Large intestine (tissue), 3 donors: ENCODE measurements around the gene S1PR2. TPM values are rescaled to one million over a fixed set of nuclear protein-coding genes. Genes with fewer than 3 reads are reported as not detected.

ENCODE experiments used
- DNase-seq, 2 donors: peaks; one replicate each; pipeline versions ENCODE4 v3.0.0 to v3.0.0-alpha.2; 2013
- H3K27ac ChIP-seq: one replicate; pipeline ENCODE4 v1.5.1; 2013; ENCODE audit warnings: low read length
- H3K27me3 ChIP-seq: 2 replicates; pipeline ENCODE4 v1.6.1; 2013; ENCODE audit warnings: low read length; ENCODE audit not compliant: control insufficient read depth, insufficient read depth
- H3K36me3 ChIP-seq: 2 replicates; pipeline ENCODE4 v1.6.1; 2013; ENCODE audit warnings: low read length; ENCODE audit not compliant: control insufficient read depth, insufficient read depth
- H3K4me1 ChIP-seq: one replicate; pipeline ENCODE4 v1.6.1; 2013; ENCODE audit warnings: low read length; ENCODE audit not compliant: control insufficient read depth, insufficient read depth
- H3K4me3 ChIP-seq: one replicate; pipeline ENCODE4 v1.5.1; 2013; ENCODE audit warnings: low read length
- H3K9me3 ChIP-seq: one replicate; pipeline ENCODE4 v1.6.1; 2013; ENCODE audit warnings: mild to moderate bottlenecking, low read depth, low read length, moderate library complexity; ENCODE audit not compliant: control insufficient read depth
- WGBS: methylation state at CpG from one replicate; pipeline ENCODE4 v1.1.5; 2013; ENCODE audit warnings: low lambda C conversion rate; ENCODE audit not compliant: insufficient coverage; 5-methylcytosine and 5-hydroxymethylcytosine counted together
- polyA plus RNA-seq: library from polyadenylated mRNA; unstranded; fragments of 120-200 nt; gene quantifications from one replicate; pipeline ENCODE4 v1.2.1, GENCODE V29; 2013

The S1PR2 gene
- polyA plus RNA-seq, 1 donor = 4.4 TPM

GRCh38 chr19:10235003-10235402 is 3.9 kb upstream of the S1PR2 start:
- no peak for DNase-seq
- H3K36me3 ChIP-seq = no peaks in the 10 kb centered on the region
- H3K27me3 ChIP-seq = peaks cover 9% of the 10 kb centered on the region
- peaks cover 13% of the 10 kb centered on the region for H3K4me1 ChIP-seq
- H3K9me3 ChIP-seq = no peaks in the 10 kb centered on the region
- no peak overlapping the region for H3K4me3 ChIP-seq
- 40% methylated on average over 1 of the region's 4 CpGs for WGBS
- H3K27ac ChIP-seq = no peak overlapping the region

GRCh38 chr19:10233946-10234345 is 2.8 kb upstream of the S1PR2 start:
- H3K27ac ChIP-seq = no peak overlapping the region
- DNase-seq = no peak
- H3K9me3 ChIP-seq = no peaks in the 10 kb centered on the region
- WGBS = no CpG with 5 or more reads among the region's 4 CpGs
- H3K4me3 ChIP-seq = no peak overlapping the region
- H3K36me3 ChIP-seq = no peaks in the 10 kb centered on the region
- peaks cover 13% of the 10 kb centered on the region for H3K4me1 ChIP-seq
- peaks cover 9% of the 10 kb centered on the region for H3K27me3 ChIP-seq

GRCh38 chr19:10231612-10232228 is 589 bp upstream of the S1PR2 start:
- H3K27me3 ChIP-seq = peaks cover 9% of the 10 kb centered on the region
- H3K27ac ChIP-seq = peak overlapping the region; percentile 36
- peaks cover 6% of the 10 kb centered on the region for H3K9me3 ChIP-seq
- H3K36me3 ChIP-seq = no peaks in the 10 kb centered on the region
- no peak for DNase-seq
- no CpG with 5 or more reads among the region's 8 CpGs for WGBS
- peaks cover 13% of the 10 kb centered on the region for H3K4me1 ChIP-seq
- H3K4me3 ChIP-seq = peak overlapping the region; percentile 80

- Histone ChIP-seq H3K4me3 (peak overlapping the region; percentile 80), H3K36me3 (no peaks in the 10 kb centered on the region), H3K9me3 (peaks cover 6% of the 10 kb centered on the region), H3K27ac (peak overlapping the region; percentile 77), H3K27me3 (peaks cover 9% of the 10 kb centered on the region), H3K4me1 (peaks cover 9% of the 10 kb centered on the region)
- DNase-seq = peak; percentile 39 to 44
- WGBS = no CpG with 5 or more reads among the region's 70 CpGs
These were observed 814 bp downstream of the S1PR2 start for GRCh38 chr19:10230173-10230860.

GRCh38 chr19:10228920-10229319 is 2.2 kb downstream of the S1PR2 start:
- Histone ChIP-seq H3K9me3 (peaks cover 6% of the 10 kb centered on the region), H3K27me3 (peaks cover 9% of the 10 kb centered on the region), H3K4me1 (peaks cover 9% of the 10 kb centered on the region), H3K36me3 (no peaks in the 10 kb centered on the region), H3K4me3 (no peak overlapping the region), H3K27ac (no peak overlapping the region)
- no CpG with 5 or more reads among the region's 2 CpGs for WGBS
- DNase-seq = no peak

- Histone ChIP-seq H3K4me1 (peaks cover 9% of the 10 kb centered on the region), H3K27ac (no peak overlapping the region), H3K4me3 (no peak overlapping the region), H3K27me3 (peaks cover 9% of the 10 kb centered on the region), H3K9me3 (peaks cover 6% of the 10 kb centered on the region), H3K36me3 (no peaks in the 10 kb centered on the region)
- DNase-seq = no peak
- WGBS = no CpG with 5 or more reads among the region's 5 CpGs
These were observed 2.7 kb downstream of the S1PR2 start for GRCh38 chr19:10228393-10228792.

GRCh38 chr19:10227026-10227971 is 3.8 kb downstream of the S1PR2 start:
- peaks cover 4% of the 10 kb centered on the region for H3K36me3 ChIP-seq
- peak overlapping the region; percentile 68 for H3K27ac ChIP-seq
- peaks cover 9% of the 10 kb centered on the region for H3K4me1 ChIP-seq
- peaks cover 6% of the 10 kb centered on the region for H3K9me3 ChIP-seq
- DNase-seq = peak in 1 of 2 donors; percentile 19
- peak overlapping the region; percentile 13 for H3K4me3 ChIP-seq
- no CpG with 5 or more reads among the region's 28 CpGs for WGBS
- H3K27me3 ChIP-seq = peaks cover 9% of the 10 kb centered on the region

- peak overlapping the region; percentile 70 for H3K27ac ChIP-seq
- WGBS = no CpG with 5 or more reads among the region's 13 CpGs
These were observed 4.6 kb downstream of the S1PR2 start for GRCh38 chr19:10226376-10227025.

GRCh38 chr19:10226021-10226375 is 5.1 kb downstream of the S1PR2 start:
- DNase-seq = no peak
- no CpG with 5 or more reads among the region's 6 CpGs for WGBS
- Histone ChIP-seq H3K4me1 (peaks cover 5% of the 10 kb centered on the region), H3K27me3 (peaks cover 9% of the 10 kb centered on the region), H3K9me3 (peaks cover 6% of the 10 kb centered on the region), H3K36me3 (peaks cover 4% of the 10 kb centered on the region), H3K4me3 (no peak overlapping the region), H3K27ac (peak overlapping the region; percentile 70)

More at GRCh38 chr19:10226376-10227025, 4.6 kb downstream of the S1PR2 start:
- Histone ChIP-seq H3K4me3 (no peak overlapping the region), H3K27me3 (peaks cover 9% of the 10 kb centered on the region), H3K4me1 (peaks cover 7% of the 10 kb centered on the region), H3K36me3 (peaks cover 4% of the 10 kb centered on the region), H3K9me3 (peaks cover 6% of the 10 kb centered on the region)
- peak; percentile 63 to 66 for DNase-seq

- H3K4me1 ChIP-seq = no peaks in the 10 kb centered on the region
- DNase-seq = no peak
- no CpG with 5 or more reads among the region's 23 CpGs for WGBS
- H3K9me3 ChIP-seq = peaks cover 6% of the 10 kb centered on the region
- no peaks in the 10 kb centered on the region for H3K27me3 ChIP-seq
- no peak overlapping the region for H3K4me3 ChIP-seq
- peaks cover 4% of the 10 kb centered on the region for H3K36me3 ChIP-seq
- H3K27ac ChIP-seq = no peak overlapping the region
These were observed 6.8 kb downstream of the S1PR2 start for GRCh38 chr19:10224337-10224736.
